ENCODE measurements around the gene DHODH. TPM values are rescaled to one million over a fixed set of nuclear protein-coding genes. Genes with fewer than 3 reads are reported as not detected.

DHODH gene
- total and polyA plus RNA-seq, 2 experiments from 2014 or later, result 10.7 to 15.1 TPM

DNA sequence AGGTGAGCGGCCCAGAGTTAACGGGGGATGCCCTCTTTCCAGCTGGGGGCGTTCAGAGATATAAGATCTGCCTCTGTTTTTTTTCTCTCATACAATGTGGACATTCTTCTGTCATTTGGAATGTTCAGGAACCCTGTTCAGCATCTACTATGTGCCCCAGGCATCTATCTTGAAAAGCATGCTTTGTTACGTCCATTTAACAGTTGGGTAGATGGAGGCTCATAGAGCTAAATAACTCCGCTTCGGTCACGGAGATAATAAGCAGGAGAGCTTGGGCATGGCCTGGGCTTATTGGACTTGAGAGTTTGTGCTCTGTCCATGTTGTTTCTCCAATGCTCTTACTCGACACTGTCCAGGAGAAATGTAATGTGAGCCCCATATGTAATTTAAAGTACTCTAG lies 6.1 kb downstream of the DHODH start:
- Mint-ChIP-seq H3K27me3 (ENCODE audit: insufficient read depth, low read depth, poor library complexity) (no peaks in the 10 kb centered on the region), H3K4me1 (peaks cover 4% of the 10 kb centered on the region; the same call in 1 of the 3 replicates), H3K36me3 (ENCODE audit: low read depth) (peaks cover 42% of the 10 kb centered on the region), H3K9me3 (peaks cover 3% of the 10 kb centered on the region; the same call in 1 of the 3 replicates), H3K27ac (no peak overlapping the region), H3K4me3 (no peak overlapping the region)
- H3K4me3 ChIP-seq, result no peak overlapping the region
- TF ChIP-seq POLR2AphosphoS5 (IDR thresholded peaks at IDR 0.05; ENCODE audit: low read depth) (no peak), JUNB (IDR thresholded peaks at IDR 0.05; ENCODE audit: unreplicated experiment) (no peak), STAT1 (IDR thresholded peaks at IDR 0.05; ENCODE audit: unreplicated experiment) (no peak), NANOG (IDR thresholded peaks at IDR 0.05; ENCODE audit: borderline replicate concordance) (no peak), EZH2phosphoT487 (IDR thresholded peaks at IDR 0.05; ENCODE audit: unreplicated experiment) (no peak), EZH2 (IDR thresholded peaks at IDR 0.05; ENCODE audit: low read depth, unreplicated experiment) (no peak), CREB1 (CRISPR knock-in tag; IDR thresholded peaks at IDR 0.05; ENCODE audit: low read depth) (no peak)
- TF ChIP-seq, protein P1, sequence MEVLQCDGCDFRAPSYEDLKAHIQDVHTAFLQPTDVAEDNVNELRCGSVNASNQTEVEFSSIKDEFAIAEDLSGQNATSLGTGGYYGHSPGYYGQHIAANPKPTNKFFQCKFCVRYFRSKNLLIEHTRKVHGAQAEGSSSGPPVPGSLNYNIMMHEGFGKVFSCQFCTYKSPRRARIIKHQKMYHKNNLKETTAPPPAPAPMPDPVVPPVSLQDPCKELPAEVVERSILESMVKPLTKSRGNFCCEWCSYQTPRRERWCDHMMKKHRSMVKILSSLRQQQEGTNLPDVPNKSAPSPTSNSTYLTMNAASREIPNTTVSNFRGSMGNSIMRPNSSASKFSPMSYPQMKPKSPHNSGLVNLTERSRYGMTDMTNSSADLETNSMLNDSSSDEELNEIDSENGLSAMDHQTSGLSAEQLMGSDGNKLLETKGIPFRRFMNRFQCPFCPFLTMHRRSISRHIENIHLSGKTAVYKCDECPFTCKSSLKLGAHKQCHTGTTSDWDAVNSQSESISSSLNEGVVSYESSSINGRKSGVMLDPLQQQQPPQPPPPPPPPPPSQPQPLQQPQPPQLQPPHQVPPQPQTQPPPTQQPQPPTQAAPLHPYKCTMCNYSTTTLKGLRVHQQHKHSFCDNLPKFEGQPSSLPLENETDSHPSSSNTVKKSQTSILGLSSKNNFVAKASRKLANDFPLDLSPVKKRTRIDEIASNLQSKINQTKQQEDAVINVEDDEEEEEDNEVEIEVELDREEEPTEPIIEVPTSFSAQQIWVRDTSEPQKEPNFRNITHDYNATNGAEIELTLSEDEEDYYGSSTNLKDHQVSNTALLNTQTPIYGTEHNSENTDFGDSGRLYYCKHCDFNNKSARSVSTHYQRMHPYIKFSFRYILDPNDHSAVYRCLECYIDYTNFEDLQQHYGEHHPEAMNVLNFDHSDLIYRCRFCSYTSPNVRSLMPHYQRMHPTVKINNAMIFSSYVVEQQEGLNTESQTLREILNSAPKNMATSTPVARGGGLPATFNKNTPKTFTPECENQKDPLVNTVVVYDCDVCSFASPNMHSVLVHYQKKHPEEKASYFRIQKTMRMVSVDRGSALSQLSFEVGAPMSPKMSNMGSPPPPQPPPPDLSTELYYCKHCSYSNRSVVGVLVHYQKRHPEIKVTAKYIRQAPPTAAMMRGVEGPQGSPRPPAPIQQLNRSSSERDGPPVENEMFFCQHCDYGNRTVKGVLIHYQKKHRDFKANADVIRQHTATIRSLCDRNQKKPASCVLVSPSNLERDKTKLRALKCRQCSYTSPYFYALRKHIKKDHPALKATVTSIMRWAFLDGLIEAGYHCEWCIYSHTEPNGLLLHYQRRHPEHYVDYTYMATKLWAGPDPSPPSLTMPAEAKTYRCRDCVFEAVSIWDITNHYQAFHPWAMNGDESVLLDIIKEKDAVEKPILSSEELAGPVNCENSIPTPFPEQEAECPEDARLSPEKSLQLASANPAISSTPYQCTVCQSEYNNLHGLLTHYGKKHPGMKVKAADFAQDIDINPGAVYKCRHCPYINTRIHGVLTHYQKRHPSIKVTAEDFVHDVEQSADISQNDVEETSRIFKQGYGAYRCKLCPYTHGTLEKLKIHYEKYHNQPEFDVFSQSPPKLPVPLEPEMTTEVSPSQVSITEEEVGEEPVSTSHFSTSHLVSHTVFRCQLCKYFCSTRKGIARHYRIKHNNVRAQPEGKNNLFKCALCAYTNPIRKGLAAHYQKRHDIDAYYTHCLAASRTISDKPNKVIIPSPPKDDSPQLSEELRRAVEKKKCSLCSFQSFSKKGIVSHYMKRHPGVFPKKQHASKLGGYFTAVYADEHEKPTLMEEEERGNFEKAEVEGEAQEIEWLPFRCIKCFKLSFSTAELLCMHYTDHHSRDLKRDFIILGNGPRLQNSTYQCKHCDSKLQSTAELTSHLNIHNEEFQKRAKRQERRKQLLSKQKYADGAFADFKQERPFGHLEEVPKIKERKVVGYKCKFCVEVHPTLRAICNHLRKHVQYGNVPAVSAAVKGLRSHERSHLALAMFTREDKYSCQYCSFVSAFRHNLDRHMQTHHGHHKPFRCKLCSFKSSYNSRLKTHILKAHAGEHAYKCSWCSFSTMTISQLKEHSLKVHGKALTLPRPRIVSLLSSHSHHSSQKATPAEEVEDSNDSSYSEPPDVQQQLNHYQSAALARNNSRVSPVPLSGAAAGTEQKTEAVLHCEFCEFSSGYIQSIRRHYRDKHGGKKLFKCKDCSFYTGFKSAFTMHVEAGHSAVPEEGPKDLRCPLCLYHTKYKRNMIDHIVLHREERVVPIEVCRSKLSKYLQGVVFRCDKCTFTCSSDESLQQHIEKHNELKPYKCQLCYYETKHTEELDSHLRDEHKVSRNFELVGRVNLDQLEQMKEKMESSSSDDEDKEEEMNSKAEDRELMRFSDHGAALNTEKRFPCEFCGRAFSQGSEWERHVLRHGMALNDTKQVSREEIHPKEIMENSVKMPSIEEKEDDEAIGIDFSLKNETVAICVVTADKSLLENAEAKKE (CRISPR knock-in tag; IDR thresholded peaks at IDR 0.05), result no peak
- TF ChIP-seq, protein P2, sequence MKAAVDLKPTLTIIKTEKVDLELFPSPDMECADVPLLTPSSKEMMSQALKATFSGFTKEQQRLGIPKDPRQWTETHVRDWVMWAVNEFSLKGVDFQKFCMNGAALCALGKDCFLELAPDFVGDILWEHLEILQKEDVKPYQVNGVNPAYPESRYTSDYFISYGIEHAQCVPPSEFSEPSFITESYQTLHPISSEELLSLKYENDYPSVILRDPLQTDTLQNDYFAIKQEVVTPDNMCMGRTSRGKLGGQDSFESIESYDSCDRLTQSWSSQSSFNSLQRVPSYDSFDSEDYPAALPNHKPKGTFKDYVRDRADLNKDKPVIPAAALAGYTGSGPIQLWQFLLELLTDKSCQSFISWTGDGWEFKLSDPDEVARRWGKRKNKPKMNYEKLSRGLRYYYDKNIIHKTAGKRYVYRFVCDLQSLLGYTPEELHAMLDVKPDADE (IDR thresholded peaks at IDR 0.05), result no peak
- TF ChIP-seq, protein P3, sequence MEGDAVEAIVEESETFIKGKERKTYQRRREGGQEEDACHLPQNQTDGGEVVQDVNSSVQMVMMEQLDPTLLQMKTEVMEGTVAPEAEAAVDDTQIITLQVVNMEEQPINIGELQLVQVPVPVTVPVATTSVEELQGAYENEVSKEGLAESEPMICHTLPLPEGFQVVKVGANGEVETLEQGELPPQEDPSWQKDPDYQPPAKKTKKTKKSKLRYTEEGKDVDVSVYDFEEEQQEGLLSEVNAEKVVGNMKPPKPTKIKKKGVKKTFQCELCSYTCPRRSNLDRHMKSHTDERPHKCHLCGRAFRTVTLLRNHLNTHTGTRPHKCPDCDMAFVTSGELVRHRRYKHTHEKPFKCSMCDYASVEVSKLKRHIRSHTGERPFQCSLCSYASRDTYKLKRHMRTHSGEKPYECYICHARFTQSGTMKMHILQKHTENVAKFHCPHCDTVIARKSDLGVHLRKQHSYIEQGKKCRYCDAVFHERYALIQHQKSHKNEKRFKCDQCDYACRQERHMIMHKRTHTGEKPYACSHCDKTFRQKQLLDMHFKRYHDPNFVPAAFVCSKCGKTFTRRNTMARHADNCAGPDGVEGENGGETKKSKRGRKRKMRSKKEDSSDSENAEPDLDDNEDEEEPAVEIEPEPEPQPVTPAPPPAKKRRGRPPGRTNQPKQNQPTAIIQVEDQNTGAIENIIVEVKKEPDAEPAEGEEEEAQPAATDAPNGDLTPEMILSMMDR (conservative IDR thresholded peaks at IDR 0.05; ENCODE audit: low read depth in 2 of 2), result no peak
- H3K4me2 ChIP-seq, result no peak overlapping the region
- no peak overlapping the region for H2AFZ ChIP-seq
- no peaks in the 10 kb centered on the region for H3K9me2 ChIP-seq (ENCODE audit: insufficient read depth)
- H3F3A ChIP-seq (replicated peaks; ENCODE audit: low read depth), result no peaks in the 10 kb centered on the region
- H3K79me2 ChIP-seq (replicated peaks; ENCODE audit: insufficient read depth), result peaks cover 5% of the 10 kb centered on the region
- H4K20me1 ChIP-seq (replicated peaks; ENCODE audit: insufficient read depth), result peaks cover 3% of the 10 kb centered on the region; the same call in 1 of the 2 replicates
- H3K27ac ChIP-seq (ENCODE audit: low read depth), result no peak overlapping the region
- DNase-seq (ENCODE audit: low spot score), result no peak
- peaks cover 4% of the 10 kb centered on the region; the same call in 1 of the 2 replicates for H3K36me3 ChIP-seq (ENCODE audit: insufficient read depth)
- no peaks in the 10 kb centered on the region for H3K27me3 ChIP-seq (ENCODE audit: insufficient read depth)
- no peaks in the 10 kb centered on the region for H3K4me1 ChIP-seq (ENCODE audit: insufficient read depth)
- no peak for ATAC-seq
